Kasumi-1 (cell line): ENCODE measurements around the gene DYNC1H1.
A peak's percentile ranks its signal among the peaks of the same experiment; 100 is the strongest.

Experiments used
- DNase-seq, 2 experiments: peaks; one replicate each; lab custom pipeline; 2025; lab: John Stamatoyannopoulos, UW

Gene DYNC1H1

DNA sequence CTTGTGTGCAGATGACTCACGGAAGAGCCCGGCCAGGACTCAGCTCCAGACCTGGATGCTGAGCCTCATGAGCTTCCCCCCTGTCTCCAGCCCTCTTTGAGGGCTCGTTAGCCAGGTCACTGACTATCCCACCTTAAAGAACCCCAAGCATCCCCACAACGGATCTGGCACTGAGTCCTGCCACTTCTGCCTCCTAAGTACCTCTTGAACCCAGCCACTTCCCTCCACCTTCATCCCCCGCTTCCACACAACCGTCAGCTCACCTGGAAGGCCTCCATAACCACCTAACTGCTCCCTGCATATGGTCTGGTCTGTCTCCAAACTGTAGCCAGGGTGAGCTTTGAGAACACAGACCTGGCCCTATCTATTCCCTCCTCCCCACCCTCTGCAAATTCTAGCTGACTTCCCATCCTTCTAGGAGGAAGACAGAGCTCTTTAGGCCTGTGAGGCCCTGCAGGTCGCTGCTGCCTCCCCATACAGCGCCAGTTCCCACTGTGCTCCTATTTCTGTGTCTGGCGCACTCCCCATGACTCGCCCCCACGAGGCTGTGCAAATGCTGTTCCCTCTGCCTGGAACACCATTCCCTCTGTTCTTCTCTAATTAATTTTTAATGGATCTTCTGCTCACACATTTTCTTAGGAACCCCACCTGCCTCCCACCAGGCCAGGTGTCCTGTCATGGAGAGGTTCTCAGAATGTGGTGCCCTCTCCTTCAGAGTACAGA lies 125.4 kb downstream of the DYNC1H1 start:
- no peak for DNase-seq

DNA sequence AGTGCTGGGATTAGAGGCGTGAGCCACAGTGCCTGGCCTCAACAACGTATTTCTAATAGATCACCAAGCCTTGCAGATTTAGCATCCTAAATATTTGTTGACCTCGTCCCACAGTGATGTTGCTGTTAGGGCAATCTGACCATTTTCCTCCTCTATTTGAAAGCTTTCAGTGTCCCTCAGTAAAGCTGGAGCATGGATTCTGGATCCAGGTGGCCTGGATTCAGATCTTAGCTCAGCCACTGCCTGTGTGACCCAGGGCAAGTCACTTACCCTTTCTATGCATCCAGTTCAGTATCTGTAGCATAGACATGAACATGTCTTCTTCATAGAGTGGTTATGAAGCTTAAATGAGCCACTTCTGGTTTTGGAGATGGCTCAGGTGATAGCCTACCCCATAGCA lies 126.3 kb downstream of the DYNC1H1 start:
- DNase-seq = no peak

DNA sequence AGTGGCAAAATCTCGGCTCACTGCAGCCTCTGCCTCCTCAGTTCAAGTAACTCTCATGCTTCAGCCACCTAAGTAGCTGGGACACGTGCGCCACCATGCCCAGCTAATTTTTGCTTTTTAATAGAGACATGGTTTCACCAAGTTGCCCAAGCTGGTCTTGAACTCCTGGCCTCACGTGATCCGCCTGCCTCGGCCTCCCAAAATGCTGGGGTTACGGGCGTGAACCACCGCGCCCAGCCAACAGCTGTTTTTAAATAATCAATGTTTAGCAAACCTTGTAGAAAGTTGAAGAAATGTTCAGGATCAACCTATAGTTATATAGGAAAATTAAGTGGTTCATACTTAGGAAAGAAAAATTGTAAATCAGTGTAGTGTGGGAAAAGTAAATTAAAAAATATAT lies 128.4 kb downstream of the DYNC1H1 start:
- no peak for DNase-seq

DNA sequence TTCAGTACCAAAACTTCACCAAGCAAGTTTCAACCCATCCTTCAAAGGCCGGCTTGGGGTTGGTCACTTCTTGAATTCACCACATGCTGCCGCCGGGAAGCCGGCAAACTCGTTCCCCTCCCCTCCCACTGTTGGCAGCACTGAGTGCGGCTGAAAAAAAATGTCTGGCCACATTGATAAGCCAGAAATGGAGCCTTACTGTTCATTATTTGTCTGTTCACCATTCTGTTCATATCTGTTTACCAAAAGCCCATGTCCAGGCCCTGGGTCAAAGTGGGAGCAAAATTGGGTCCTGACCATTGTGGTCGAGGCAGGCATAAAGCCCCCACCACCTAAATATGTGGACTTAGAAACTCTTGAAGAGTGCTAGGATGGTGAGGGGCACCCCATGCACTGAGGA lies 129.7 kb downstream of the DYNC1H1 start:
- DNase-seq = no peak

DNA sequence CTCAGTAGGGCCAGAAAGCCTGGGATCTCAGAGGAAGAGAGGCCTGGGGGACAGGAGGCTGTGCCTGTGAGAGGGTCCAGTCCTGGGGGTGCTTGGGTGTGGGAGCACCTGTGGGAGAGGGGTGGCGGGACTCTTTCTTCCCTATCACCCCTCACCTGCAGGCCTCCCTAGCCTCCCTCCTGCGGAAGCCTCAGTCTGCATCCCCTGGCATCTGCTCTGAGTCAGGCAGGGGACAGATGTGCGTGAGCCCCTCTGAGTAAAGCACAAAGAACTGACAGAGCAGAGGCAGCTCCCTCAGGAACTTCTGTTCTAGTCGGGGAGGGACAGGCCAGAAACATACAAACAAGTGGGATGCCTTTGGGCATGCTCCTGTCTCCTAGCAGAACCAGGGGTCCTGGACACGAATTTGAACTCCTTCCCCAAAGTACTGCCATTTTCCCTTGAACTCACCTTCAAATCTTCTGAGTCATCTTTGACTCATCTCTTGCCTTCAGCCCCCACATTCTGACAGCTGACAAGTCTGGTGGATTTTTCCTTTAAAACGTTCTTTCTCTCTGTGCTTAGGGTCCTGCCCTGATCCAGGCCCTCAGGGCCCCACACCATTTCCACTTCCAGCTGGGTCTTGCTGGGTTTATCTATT lies 131.0 kb downstream of the DYNC1H1 start:
- no peak for DNase-seq

DNA sequence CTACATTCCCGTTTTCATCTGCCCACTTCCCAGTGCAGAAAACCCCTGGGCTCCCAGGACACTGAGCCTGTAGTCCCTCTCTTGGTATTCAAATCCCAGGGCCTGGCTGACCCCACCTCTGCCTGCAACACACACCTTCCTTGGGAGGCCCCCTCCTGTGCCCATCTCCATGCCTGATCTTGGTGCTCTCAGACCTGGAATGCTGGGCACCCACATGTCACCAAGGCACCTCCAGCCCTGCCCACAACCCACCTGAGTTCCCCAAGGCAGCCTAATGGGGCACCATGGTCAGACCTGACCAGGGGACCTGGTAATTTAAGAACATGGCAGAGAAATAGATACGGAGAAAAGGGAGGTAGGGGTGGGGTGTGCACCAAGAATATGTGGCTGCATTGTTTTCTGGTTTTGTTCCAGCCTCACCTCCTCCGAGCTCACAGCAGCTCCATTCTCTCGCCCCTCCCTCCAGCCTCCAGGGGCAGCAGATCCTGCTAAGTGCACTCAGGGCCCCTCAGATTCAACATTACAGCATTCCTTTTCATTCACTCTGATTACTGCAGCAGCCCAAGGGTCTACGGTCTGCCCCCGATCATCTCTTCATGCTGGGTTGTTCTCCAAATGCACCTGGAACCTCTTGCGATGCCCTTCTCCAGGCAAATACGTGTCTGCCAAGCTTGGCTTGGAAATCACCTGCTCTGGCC lies 131.6 kb downstream of the DYNC1H1 start:
- DNase-seq = peak; percentile 19 to 41

DNA sequence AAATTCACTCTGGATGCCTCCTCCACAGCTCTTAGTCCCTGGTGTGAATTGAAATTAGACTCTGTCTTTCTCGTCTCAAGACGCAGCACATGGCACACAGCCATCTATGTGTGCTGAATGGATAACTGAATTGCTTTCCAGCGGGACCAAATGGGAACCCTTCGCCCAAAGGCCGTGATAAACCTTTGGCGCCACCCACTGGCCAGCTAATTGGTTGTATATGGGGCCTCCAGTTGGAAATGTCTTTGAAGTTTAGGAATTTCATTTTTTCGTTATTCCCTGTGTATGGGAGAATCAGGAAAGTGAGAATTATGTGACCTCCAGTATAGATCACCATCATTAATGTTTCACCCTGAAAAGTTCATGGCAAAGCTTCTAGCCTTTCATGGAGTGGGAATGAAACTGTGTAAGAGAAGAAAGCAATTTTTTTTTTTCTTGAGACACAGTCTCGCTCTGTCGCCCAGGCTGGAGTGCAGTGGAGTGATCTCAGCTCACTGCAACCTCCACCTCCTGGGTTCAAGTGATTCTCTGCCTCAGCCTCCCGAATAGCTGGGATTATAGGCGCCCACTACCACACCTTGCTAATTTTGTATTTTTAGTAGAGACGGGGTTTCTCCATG lies 132.3 kb downstream of the DYNC1H1 start:
- DNase-seq = peak; percentile 43 to 62

DNA sequence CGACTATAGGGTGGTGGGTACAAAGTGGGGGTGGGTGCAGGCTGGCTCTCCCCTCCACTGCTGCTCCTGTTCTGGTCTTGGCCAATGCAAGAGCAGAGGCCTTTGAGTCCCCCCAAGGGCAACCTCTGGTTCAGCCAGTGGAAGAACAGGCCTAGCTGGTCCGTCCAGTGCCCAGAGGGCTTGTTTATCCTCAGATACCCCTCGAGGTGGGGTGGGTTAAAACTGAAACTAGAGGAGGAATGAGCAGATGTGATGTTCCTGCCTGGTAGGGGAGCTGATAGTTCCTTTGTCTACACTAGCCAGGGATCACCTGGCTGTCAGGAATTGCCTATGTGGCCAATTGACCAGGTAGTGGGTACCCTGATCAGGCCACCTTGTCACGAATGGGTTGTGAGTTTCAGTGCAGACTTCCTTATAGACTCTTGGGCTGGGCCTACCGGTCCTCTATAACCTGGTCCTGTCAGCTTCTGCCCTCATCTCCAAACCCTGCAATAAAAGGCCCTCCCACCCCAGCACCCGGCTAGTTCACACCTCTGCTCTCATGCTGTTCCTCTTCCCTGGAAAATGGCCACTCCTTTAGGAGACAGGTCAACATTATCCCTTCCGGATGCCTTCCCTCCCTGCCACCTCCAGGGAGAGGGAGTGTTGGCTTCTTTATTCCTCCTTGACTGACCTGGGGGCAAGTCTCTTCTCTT lies 133.2 kb downstream of the DYNC1H1 start:
- no peak for DNase-seq

DNA sequence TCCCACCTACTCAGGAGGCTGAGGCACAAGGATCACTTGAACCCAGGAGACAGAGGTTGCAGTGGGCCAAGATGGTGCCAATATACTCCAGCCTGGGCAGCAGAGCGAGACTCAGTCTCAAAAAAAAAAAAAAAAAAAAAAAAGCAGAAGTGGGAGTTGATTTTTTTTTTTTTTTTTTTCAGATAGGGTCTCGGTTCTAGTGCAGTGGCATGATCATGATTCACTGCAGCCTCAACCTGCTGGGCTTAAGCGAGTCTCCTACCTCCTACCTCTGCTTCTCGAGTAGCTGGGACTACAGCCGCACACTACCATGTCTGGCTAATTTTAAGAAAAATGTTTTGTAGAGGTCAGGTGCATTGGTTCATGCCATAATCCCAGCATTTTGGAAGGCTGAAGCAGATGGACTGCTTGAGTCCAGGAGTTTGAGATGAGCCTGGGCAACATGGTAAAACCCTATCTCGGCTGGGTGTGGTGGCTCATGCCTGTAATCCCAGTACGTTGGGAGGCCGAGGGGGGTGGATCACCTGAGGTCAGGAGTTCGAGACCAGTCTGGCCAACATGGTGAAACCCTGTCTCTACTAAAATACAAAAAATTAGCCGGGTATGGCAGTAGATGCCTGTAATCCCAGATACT lies 138.8 kb downstream of the DYNC1H1 start:
- DNase-seq = no peak

DNA sequence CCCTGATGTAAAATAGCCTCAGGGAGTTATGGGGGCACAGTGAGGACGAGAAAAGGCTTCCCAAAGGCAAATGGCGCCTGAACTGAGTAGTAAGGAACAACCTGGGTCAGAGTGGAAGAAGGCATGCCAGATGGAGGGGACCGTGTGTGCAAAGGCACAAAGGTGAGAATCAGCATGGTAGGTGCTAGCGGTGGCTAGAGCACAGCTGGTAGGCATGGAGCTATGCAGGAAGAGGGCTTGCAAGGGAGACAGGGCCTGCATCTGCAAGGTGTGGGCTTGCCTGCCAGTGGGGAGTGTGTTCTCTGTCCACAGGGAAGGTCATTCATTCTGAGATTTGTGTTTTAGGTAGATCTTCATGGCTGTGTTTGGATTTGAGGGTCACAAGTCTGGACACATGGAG lies 141.0 kb downstream of the DYNC1H1 start:
- DNase-seq = no peak
